OCI-LY7 (cell line): ENCODE results near the gene DENND1B. TPM values are rescaled to one million over a fixed set of nuclear protein-coding genes. Genes with fewer than 3 reads are reported as not detected.

Experiments
- BruUV-seq: library from RNA; stranded (reverse); fragments of 400-500 nt; replicated peaks from 2 replicates; lab custom pipeline; 2021; lab: Mats Ljungman, UMichigan
- CTCF ChIA-PET: fragments of 300-600 bp; sonication (Branson Sonifier 250); formaldehyde crosslinking; loops from one replicate; lab custom pipeline; 2022; ENCODE audit warnings: antibody characterized with exemption; ENCODE audit not compliant: unreplicated experiment; lab: Charles Lee
- POLR2A ChIA-PET: fragments of 300-600 bp; sonication (Branson Sonifier 250); formaldehyde crosslinking; loops from one replicate; lab custom pipeline; 2022; ENCODE audit warnings: antibody characterized with exemption; lab: Charles Lee
- DNase-seq: peaks from one replicate; pipeline ENCODE4 v3.0.0-alpha.2; 2015; ENCODE audit warnings: low spot score
- H2AFZ ChIP-seq: fragments of 200-600 bp; sonication (generic), shearing (Covaris generic); 2 replicates; pipeline ENCODE4 v1.6.1; 2014; ENCODE audit warnings: mild to moderate bottlenecking, antibody characterized with exemption, low read length, moderate library complexity
- H3K27ac ChIP-seq: fragments of 200-600 bp; sonication (generic); 2 replicates; pipeline ENCODE4 v1.5.1; 2014; ENCODE audit warnings: mixed run types, low read depth, mild to moderate bottlenecking, moderate library complexity, low read length, inconsistent platforms; ENCODE audit not compliant: poor library complexity, severe bottlenecking
- H3K36me3 ChIP-seq: fragments of 200-600 bp; sonication (generic); 2 replicates; pipeline ENCODE4 v1.6.1; 2014; ENCODE audit warnings: mild to moderate bottlenecking, antibody characterized with exemption, low read length, moderate library complexity, mixed read lengths; ENCODE audit not compliant: insufficient read depth
- H3K4me1 ChIP-seq: fragments of 200-600 bp; sonication (generic); 2 replicates; pipeline ENCODE4 v1.5.1; 2014; ENCODE audit warnings: mild to moderate bottlenecking, low read length; ENCODE audit not compliant: insufficient read depth, poor library complexity, severe bottlenecking
- H3K4me2 ChIP-seq: fragments of 200-600 bp; sonication (generic); 2 replicates; pipeline ENCODE4 v1.6.1; 2014; ENCODE audit warnings: mild to moderate bottlenecking, low read length
- H3K4me3 ChIP-seq: fragments of 200-600 bp; sonication (generic); 2 replicates; pipeline ENCODE4 v1.5.1; 2014; ENCODE audit warnings: mild to moderate bottlenecking, low read depth, low read length; ENCODE audit not compliant: poor library complexity, severe bottlenecking
- H3K79me2 ChIP-seq: fragments of 200-600 bp; sonication (generic); 2 replicates; pipeline ENCODE4 v1.6.1; 2016; ENCODE audit warnings: low read depth, mild to moderate bottlenecking, low read length, moderate library complexity, mixed read lengths; ENCODE audit not compliant: insufficient read depth
- H3K9me2 ChIP-seq: fragments of 200-600 bp; sonication (generic); 2 replicates; pipeline ENCODE4 v1.6.1; 2016; ENCODE audit warnings: mild to moderate bottlenecking, low read length, mixed read lengths; ENCODE audit not compliant: insufficient read depth
- H3K9me3 ChIP-seq: fragments of 200-600 bp; sonication (generic); 2 replicates; pipeline ENCODE4 v1.6.1; 2014; ENCODE audit warnings: mild to moderate bottlenecking, mixed run types, low read length, mixed read lengths
- H4K20me1 ChIP-seq: fragments of 200-600 bp; sonication (generic); 2 replicates; pipeline ENCODE4 v1.6.1; 2014; ENCODE audit warnings: mild to moderate bottlenecking, antibody characterized with exemption, low read length, moderate library complexity, mixed read lengths; ENCODE audit not compliant: insufficient read depth
- CTCF ChIP-seq: fragments of 200-600 bp; sonication (generic); conservative IDR thresholded peaks from 2 replicates; pipeline ENCODE4 v1.5.1; 2014; ENCODE audit warnings: mild to moderate bottlenecking, antibody characterized with exemption, low read length, moderate library complexity, mixed read lengths
- EZH2phosphoT487 ChIP-seq: fragments of 200-600 bp; sonication (generic); IDR thresholded peaks from 2 replicates; pipeline ENCODE4 v1.6.1; 2018; ENCODE audit warnings: low read depth, borderline replicate concordance, mild to moderate bottlenecking, mixed run types, antibody characterized with exemption, low read length, moderate library complexity, mixed read lengths
- intact Hi-C: fragments of 100-400 bp; cut with micrococcal nuclease; formaldehyde crosslinking; loops from one replicate; pipeline ENCODE4 v1.10.0; 2022; ENCODE audit not compliant: unreplicated experiment
- total RNA-seq, 2 experiments: library from RNA; depleted of rRNA in 1 of 2; stranded (reverse); fragments of >200 nt in 1 of 2; shearing (Covaris generic) in 1 of 2; gene quantifications; 2 replicates each; pipeline ENCODE4 v1.2.3, GENCODE V29; 2014 to 2022

DENND1B gene
- total RNA-seq, 2 experiments from 2014 or later = 17.4 to 43.0 TPM

GRCh38 chr1:197683280-197683679 lies 92.0 kb downstream of the DENND1B start:
- POLR2A ChIA-PET = interaction anchor here (0.9 kb wide), 1 partner anchor 43 kb away, joined by 3 read pairs; no protein-coding TSS in a partner anchor
- Histone ChIP-seq H3K4me1 (no peaks in the 10 kb centered on the region), H3K79me2 (no peaks in the 10 kb centered on the region), H3K9me2 (no peaks in the 10 kb centered on the region), H3K27ac (no peak overlapping the region), H3K4me3 (no peak overlapping the region), H3K9me3 (peaks cover 7% of the 10 kb centered on the region; the same call in 1 of the 2 replicates), H2AFZ (no peak overlapping the region), H4K20me1 (no peaks in the 10 kb centered on the region), H3K4me2 (no peak overlapping the region), H3K36me3 (0 out of 2 replicates have a peak, but pooled peaks cover 3% of the 10 kb centered on the region)
- intact Hi-C loops = no loop called here
- DNase-seq = no peak
- TF ChIP-seq EZH2phosphoT487 (no peak), CTCF (no peak)
- CTCF ChIA-PET = no interaction called here
- BruUV-seq = no TSS peak

- ChIA-PET CTCF (no interaction called here), POLR2A (interaction anchor here (0.6 kb wide), 1 partner anchor 32 kb away, joined by 4 read pairs; no protein-coding TSS in a partner anchor)
- H3K9me2 ChIP-seq = no peaks in the 10 kb centered on the region
- no peak overlapping the region for H3K4me3 ChIP-seq
- H3K79me2 ChIP-seq = no peaks in the 10 kb centered on the region
- H3K27ac ChIP-seq = no peak overlapping the region
- no peaks in the 10 kb centered on the region for H3K4me1 ChIP-seq
- intact Hi-C loops = no loop called here
- no peaks in the 10 kb centered on the region for H3K9me3 ChIP-seq
- H3K36me3 ChIP-seq = no peaks in the 10 kb centered on the region
- no TSS peak for BruUV-seq
- H3K4me2 ChIP-seq = no peak overlapping the region
- DNase-seq = no peak
- TF ChIP-seq EZH2phosphoT487 (no peak), CTCF (no peak)
- H2AFZ ChIP-seq = no peak overlapping the region
- H4K20me1 ChIP-seq = peaks cover 9% of the 10 kb centered on the region; the same call in 1 of the 2 replicates
These were observed 95.0 kb downstream of the DENND1B start for GRCh38 chr1:197680311-197680710.

GRCh38 chr1:197677752-197678295 lies 97.5 kb downstream of the DENND1B start:
- CTCF ChIA-PET = no interaction called here
- no peaks in the 10 kb centered on the region for H3K9me3 ChIP-seq
- POLR2A ChIA-PET = interaction anchor here (0.8 to 1.1 kb wide), 3 partner anchors 9 to 13 kb away, joined by 3 read pairs; no protein-coding TSS in a partner anchor
- intact Hi-C loops = no loop called here
- H3K36me3 ChIP-seq = no peaks in the 10 kb centered on the region
- no peak overlapping the region for H3K4me2 ChIP-seq
- no peak overlapping the region for H2AFZ ChIP-seq
- H3K79me2 ChIP-seq = no peaks in the 10 kb centered on the region
- H4K20me1 ChIP-seq = peaks cover 9% of the 10 kb centered on the region; the same call in 1 of the 2 replicates
- no peaks in the 10 kb centered on the region for H3K9me2 ChIP-seq
- H3K27ac ChIP-seq = no peak overlapping the region
- no peak overlapping the region for H3K4me3 ChIP-seq
- H3K4me1 ChIP-seq = no peaks in the 10 kb centered on the region
- BruUV-seq = no TSS peak
- no peak for DNase-seq
- TF ChIP-seq EZH2phosphoT487 (no peak), CTCF (no peak)
